AG04449 (cell line): ENCODE results near the gene SYT12.

Experiments used
- CTCF ChIA-PET: fragments of 350-600 bp; formaldehyde crosslinking; extraction: SDS; loops from one replicate; lab custom pipeline; 2021; ENCODE audit warnings: antibody characterized with exemption; lab: Yijun Ruan, JAX
- POLR2A ChIA-PET: fragments of 400-600, 350-600 bp; formaldehyde crosslinking; extraction: SDS; loops from one replicate; lab custom pipeline; 2020; ENCODE audit warnings: antibody characterized with exemption, inconsistent platforms; lab: Yijun Ruan, JAX
- DNase-seq: peaks from one replicate; pipeline ENCODE4 v3.0.0-alpha.2; 2010; ENCODE audit warnings: low read depth, low spot score
- H3K4me3 ChIP-seq: 2 replicates; pipeline ENCODE4 v1.5.1; 2011; ENCODE audit warnings: low read depth, mild to moderate bottlenecking, control low read depth, low read length
- TF ChIP-seq, protein P1 (sequence below): IDR thresholded peaks from one replicate; pipeline ENCODE4 v1.5.1; 2011; ENCODE audit warnings: mild to moderate bottlenecking, moderate library complexity, low read length, control low read depth, inconsistent platforms; ENCODE audit not compliant: insufficient read depth; ENCODE audit errors: missing control alignments

SYT12 gene

DNA sequence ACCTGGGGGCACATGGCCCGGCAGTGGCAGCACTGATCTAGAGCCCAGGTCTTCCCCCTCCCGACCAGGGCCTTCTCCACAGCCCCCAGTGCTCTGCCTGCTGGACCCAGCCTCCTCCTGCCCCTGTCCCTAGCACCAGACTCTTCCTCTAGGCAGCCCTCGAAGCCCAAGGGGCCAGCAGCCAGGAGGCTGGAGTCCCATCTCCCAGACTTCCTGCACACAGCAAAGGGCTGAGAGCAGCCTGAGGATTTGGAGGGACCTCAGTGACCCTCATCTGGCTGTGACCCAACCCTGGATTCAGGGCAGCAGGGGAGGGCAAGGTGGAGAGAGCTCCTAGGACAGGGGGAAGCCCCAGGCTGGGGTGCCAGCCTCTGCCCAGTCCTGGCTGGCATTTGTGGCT, 36.7 kb downstream of the SYT12 start:
- TF ChIP-seq, protein P1, sequence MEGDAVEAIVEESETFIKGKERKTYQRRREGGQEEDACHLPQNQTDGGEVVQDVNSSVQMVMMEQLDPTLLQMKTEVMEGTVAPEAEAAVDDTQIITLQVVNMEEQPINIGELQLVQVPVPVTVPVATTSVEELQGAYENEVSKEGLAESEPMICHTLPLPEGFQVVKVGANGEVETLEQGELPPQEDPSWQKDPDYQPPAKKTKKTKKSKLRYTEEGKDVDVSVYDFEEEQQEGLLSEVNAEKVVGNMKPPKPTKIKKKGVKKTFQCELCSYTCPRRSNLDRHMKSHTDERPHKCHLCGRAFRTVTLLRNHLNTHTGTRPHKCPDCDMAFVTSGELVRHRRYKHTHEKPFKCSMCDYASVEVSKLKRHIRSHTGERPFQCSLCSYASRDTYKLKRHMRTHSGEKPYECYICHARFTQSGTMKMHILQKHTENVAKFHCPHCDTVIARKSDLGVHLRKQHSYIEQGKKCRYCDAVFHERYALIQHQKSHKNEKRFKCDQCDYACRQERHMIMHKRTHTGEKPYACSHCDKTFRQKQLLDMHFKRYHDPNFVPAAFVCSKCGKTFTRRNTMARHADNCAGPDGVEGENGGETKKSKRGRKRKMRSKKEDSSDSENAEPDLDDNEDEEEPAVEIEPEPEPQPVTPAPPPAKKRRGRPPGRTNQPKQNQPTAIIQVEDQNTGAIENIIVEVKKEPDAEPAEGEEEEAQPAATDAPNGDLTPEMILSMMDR, result no peak
- ChIA-PET CTCF (no interaction called here), POLR2A (no interaction called here)
- no peak for DNase-seq
- no peak overlapping the region for H3K4me3 ChIP-seq

DNA sequence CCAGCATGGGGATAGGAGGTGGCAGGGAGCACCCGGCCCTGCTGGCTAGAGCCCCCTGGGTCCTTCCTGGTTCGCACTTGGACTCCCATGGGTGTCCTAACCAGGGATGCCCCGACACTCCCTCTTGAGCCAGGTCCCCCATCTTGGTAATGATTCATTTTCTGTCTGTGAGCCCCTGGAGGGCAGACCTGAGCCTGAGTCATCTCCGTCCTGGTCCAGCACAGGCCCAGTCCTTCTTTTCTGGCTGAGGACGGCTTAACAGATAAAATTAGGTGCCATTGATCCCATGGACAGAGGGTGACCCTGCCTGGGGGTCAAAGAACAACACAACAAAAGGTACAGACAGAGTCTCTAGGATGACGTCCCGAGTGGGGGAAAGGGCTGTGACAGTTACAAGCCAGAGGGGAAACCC, 37.2 kb downstream of the SYT12 start:
- TF ChIP-seq, protein P1, result no peak
- H3K4me3 ChIP-seq, result no peak overlapping the region
- ChIA-PET POLR2A (no interaction called here), CTCF (interaction anchor here (1.2 kb wide), 1 partner anchor 12 kb away, joined by 5 read pairs; no protein-coding TSS in a partner anchor)
- DNase-seq, result no peak

- TF ChIP-seq, protein P1, result no peak
- ChIA-PET POLR2A (no interaction called here), CTCF (interaction anchor here (0.8 to 1.0 kb wide), 2 partner anchors 9 to 10 kb away, joined by 3 read pairs; no protein-coding TSS in a partner anchor)
- no peak overlapping the region for H3K4me3 ChIP-seq
- no peak for DNase-seq
These were observed 39.8 kb downstream of the SYT12 start for GRCh38 chr11:67062526-67063373.

GRCh38 chr11:67066333-67066709, 43.4 kb downstream of the SYT12 start:
- TF ChIP-seq, protein P1, result no peak
- CTCF ChIA-PET, result interaction anchor here (1.1 kb wide), 1 partner anchor 12 kb away, joined by 5 read pairs; no protein-coding TSS in a partner anchor
- DNase-seq, result no peak
- no peak overlapping the region for H3K4me3 ChIP-seq
- POLR2A ChIA-PET, result no interaction called here

DNA sequence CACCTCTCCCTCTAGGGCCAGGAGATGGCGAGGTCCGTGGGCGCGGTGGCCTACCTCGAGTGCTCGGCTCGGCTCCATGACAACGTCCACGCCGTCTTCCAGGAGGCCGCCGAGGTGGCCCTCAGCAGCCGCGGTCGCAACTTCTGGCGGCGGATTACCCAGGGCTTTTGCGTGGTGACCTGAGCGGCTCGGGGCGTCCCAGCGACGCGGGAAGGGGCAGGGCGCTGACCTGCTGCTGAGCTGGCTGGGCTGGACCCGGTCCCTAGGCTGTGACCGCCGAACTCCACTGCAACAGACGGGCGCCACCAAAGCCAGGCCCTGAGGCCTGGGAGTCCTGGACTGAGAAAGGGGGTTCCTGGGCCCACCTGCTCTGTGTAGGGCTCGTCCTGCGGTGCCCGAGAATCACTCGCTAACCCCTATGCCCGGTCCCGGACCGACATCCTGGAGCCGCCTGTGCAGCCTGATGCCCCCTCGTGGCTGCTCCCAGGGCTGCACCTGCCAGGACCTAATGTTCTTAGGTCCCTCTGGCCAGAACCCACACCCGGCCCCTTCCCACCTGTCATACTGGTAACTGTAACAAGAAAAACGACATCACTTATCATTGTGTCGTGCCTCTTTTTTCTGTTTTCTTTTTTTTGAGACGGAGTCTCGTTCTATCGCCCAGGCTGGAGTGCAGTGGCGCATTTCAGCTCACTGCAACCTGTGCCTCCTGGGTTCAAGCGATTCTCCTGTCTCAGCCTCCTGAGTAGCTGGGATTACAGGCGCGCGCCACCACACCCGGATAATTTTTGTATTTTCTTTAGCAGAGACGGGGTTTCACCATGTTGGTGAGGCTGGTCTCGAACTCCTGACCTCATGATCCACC, 48.7 kb downstream of the SYT12 start:
- TF ChIP-seq, protein P1, result peak; percentile 93
- CTCF ChIA-PET, result interaction anchor here (1.1 to 9.4 kb wide), 6 partner anchors 10 to 243 kb away, joined by 3 to 57 read pairs (median 5); no protein-coding TSS in a partner anchor
- no peak overlapping the region for H3K4me3 ChIP-seq
- POLR2A ChIA-PET, result no interaction called here
- DNase-seq, result no peak
